ENCODE data around the gene SIK1. TPM values are rescaled to one million over a fixed set of nuclear protein-coding genes. Genes with fewer than 3 reads are reported as not detected.
"Not testable (repeated sequence)": the region's sequence is repeated elsewhere in the genome, so short reads cannot be mapped to it uniquely, and the experiment has no call there.

The SIK1 gene
- total RNA-seq, 1 experiment from 2014 or later = 4.5 TPM

DNA sequence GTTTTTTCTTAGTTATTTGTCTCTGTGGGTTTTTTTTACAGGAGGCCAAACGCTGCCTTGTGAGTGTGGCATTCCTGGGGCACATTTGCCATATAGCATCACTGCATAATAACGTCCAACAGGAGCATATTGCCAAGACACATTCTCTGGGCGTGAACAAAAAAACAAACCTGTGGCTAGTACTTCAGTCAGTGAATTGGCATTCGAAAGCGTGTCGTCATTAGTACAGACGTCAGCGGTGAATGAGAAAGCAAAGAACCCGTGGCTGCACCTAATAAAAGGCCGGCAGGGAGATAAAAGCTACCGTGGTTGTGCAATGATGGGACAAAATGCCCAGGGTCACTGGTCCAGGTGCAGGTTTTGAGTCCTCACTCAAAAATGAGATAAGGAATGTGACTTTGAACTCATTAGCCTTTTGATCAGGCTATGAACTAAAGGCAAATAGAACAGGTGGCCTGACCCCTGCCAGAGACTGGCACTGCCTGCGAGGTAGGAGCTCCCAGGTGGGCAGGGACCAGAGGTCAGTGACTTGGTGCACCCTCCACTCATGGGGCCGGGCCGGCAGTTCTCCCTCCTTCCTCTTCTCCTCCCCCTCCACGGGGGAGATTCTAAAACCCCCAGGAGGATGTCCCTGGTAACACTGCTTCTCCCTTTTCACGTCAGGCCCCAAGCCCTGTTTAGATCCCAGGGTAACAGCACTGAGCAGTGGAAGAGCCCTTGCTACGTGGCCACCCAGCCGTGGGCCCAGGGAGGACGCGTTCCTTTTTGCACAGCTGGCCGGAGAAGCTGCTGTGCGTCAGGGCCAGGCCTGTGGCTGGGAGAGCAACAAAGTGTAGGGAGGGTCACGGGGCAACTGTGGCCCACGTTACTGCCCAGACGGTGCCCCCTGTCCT lies 14.2 kb upstream of the SIK1 start:
- not testable (repeated sequence) for DNase-seq (ENCODE audit: low read depth)

- not testable (repeated sequence) for DNase-seq (ENCODE audit: low read depth)
Observed at GRCh38 chr21:43439316-43440075, 12.6 kb upstream of the SIK1 start.

DNA sequence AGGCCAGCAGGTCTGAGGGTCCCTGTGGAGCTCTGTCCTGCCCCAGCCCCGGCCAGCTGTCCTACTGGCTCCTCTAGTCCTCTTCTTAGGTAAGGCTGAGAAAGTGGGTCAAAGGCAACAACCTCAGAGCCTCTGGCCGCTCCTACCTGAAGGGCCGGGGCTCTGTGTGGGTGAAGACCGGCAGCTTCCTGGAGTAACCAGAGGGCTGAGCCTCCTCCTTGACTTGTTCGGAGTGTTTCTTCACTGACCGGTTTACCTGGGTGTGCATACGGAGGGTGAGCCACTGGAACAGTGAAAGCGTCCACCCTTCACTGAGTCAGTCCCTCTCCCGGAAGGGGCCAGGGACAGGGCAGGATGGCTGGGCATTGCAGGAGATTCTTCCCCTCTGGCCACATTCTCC lies 9.3 kb upstream of the SIK1 start:
- not testable (repeated sequence) for DNase-seq (ENCODE audit: low read depth)

DNA sequence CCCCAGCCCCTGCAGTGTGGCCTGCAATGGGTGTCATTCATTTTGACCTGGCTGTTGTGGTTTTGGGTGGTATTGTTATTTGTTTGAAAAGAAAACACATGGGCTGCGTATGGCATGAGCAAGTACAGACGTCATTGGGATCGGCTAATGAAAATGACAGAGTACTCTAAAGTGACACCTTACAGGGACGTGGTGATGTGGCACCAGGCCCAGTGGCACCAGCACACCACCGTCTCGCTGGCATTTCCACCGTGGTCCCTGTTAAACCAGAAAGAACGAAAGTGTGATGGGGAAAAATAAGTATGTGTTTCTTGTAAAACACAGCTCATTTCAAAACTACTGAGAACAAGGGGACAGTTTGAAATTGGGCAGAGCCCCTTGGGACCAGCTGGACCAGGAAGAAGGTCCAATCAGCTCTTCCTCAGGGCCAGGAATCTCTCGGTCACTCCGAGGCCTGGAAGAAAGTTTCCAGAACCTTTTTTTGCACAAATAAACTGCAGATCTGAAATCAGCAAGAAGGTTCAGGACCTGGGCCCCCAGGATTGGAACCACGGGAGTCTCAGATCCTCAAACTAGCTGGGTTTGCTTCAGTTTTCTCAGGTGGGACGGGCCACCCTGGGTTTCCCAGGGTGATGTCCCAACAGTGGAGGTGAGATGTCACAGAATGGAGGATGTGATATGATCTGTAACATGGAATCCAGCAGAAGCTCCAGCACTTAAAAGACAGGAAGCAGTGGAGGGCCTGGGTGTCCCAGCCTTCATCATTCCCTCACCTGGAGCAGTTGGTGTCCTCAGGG lies 6.6 kb upstream of the SIK1 start:
- DNase-seq (ENCODE audit: low read depth) = not testable (repeated sequence)

DNA sequence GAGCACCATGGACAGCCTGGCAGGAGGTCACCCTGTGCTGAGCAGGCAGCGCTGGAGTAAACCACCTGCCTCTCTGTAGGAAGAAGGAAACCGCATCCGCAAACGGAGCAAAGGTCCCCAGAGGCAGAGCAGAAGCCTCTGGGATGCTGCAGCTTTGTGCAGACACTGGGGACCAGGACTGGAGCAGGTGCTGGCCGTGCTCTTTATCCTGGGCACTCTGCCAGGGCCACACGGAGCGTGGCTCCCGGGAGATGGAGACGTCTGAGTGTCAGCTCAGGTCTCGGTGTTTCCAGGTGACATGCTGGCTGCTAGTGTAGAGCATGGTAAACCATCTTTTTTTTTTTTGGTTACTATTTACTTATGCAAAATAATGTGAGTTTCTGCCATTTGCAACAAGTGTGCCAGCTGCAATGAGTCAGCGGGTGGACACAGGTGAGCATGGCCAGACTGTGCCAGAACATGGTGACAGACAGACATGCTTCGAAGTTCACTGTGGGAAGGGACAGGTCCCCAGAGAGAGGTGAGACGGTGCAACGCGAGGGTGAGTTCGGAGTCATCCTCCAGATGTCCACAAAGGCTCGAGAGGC lies 4.0 kb upstream of the SIK1 start:
- not testable (repeated sequence) for DNase-seq (ENCODE audit: low read depth)

- not testable (repeated sequence) for DNase-seq (ENCODE audit: low read depth)
Observed at GRCh38 chr21:43428964-43429363, 2.0 kb upstream of the SIK1 start.

GRCh38 chr21:43427242-43427559 lies 270 bp upstream of the SIK1 start:
- not testable (repeated sequence) for DNase-seq (ENCODE audit: low read depth)

DNA sequence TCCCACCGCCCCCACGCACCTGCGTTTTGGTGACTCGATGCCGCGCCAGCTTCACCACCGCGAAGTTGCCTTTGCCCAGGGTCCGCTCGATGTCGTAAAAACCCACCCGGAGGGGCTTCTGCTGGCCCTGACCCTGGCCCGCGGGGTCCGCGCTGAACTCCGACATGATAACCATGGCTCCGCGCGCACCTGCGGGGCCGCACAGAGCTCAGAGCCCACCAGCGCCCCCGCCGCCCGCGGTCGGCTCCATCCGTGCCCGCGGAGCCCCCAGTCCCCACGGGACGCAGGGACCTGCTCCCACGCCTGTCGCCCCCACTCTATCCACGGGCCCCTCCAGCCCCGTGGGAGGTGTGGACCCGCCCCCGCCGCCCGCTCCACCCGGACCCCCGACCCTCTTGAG lies 927 bp downstream of the SIK1 start:
- DNase-seq (ENCODE audit: low read depth) = not testable (repeated sequence)

GRCh38 chr21:43419475-43419874 lies 7.5 kb downstream of the SIK1 start:
- not testable (repeated sequence) for DNase-seq (ENCODE audit: low read depth)

GRCh38 chr21:43414576-43414975 lies 12.4 kb downstream of the SIK1 start:
- not testable (repeated sequence) for DNase-seq (ENCODE audit: low read depth)

GRCh38 chr21:43412020-43412788 lies 14.7 kb downstream of the SIK1 start:
- not testable (repeated sequence) for DNase-seq (ENCODE audit: low read depth)

- DNase-seq (ENCODE audit: low read depth) = not testable (repeated sequence)
Observed at GRCh38 chr21:43410456-43411068, 16.4 kb downstream of the SIK1 start.

GRCh38 chr21:43407139-43407538 lies 19.8 kb downstream of the SIK1 start:
- not testable (repeated sequence) for DNase-seq (ENCODE audit: low read depth)

- DNase-seq (ENCODE audit: low read depth) = not testable (repeated sequence)
Observed at GRCh38 chr21:43404450-43404849, 22.5 kb downstream of the SIK1 start.

- not testable (repeated sequence) for DNase-seq (ENCODE audit: low read depth)
Observed at GRCh38 chr21:43403651-43404430, 23.1 kb downstream of the SIK1 start.

DNA sequence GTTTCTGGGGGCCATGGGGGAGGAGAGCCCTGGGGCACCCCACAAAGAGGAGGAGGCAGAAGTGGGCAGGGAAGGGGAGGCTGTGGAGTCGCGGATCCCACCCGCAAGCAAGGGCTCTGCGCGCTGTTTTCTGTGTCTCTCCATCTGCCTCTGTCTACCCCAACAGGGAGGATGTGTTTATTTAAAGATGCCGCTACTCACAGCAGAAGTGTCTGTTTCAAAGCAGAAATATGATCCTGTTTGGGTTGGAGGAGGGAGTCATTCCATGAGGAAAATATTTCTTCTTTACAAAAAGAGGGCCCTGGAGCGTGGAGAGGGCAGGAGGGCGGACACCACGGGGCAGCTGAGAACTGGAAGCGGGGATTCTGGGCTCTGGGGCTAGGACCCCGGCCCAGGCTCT lies 25.8 kb downstream of the SIK1 start:
- not testable (repeated sequence) for DNase-seq (ENCODE audit: low read depth)

DNA sequence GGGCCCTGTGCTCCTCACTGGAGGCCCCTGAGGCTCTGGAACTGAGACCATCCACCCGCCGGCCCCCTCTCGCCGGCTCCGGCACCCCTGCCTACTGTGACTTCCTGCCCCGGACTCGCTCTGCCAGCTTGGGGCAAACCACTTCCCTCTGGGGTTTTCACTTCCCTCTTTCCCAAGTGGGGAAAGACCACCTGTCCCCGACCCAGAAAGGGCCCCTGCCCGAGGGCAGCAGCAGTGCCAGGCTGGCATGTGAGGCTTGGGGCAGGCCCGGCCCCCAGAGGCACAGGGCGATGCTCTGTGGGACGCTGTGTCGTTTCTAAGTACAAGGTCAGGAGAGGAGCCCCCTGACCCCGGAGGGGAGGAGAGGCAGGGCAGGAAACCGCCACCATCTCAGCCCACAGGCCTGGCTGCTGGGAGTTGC lies 27.3 kb downstream of the SIK1 start:
- DNase-seq (ENCODE audit: low read depth) = not testable (repeated sequence)

- DNase-seq (ENCODE audit: low read depth) = not testable (repeated sequence)
Observed at GRCh38 chr21:43399136-43399535, 27.8 kb downstream of the SIK1 start.

GRCh38 chr21:43398533-43398932 lies 28.4 kb downstream of the SIK1 start:
- not testable (repeated sequence) for DNase-seq (ENCODE audit: low read depth)

Data from HT1080 (cell line).